Transverse colon (tissue), 3 donors: ENCODE data around the gene GNG7.

Source experiments
- CTCF ChIP-seq, 5 experiments: fragments of 200-600 bp in 3 of 5; fragments of 450-650 bp in 2 of 5; sonication (generic) in 3 of 5; IDR thresholded peaks; 1 replicate in 2 of 5; 2 replicates in 3 of 5; pipeline ENCODE4 v1.5.1; 2016 to 2017; ENCODE audit warnings: antibody characterized with exemption in 5 of 5, inconsistent platforms in 3 of 5, mild to moderate bottlenecking in 2 of 5, moderate library complexity in 1 of 5
- POLR2A ChIP-seq: fragments of 450-650 bp; IDR thresholded peaks from one replicate; pipeline ENCODE4 v1.6.1; 2016; ENCODE audit warnings: antibody characterized with exemption, mild to moderate bottlenecking, moderate library complexity

GRCh38 chr19:2631213-2631821, 71.2 kb downstream of the GNG7 start:
- TF ChIP-seq CTCF (IDR thresholded peaks at IDR 0.05) (no peak), POLR2A (no peak)
